Pulmonary artery endothelial cell (primary cell): ENCODE measurements around the gene EPHA3. TPM values are rescaled to one million over a fixed set of nuclear protein-coding genes. Genes with fewer than 3 reads are reported as not detected.

Experiments
- DNase-seq: peaks from one replicate; pipeline ENCODE4 v3.0.0-alpha.2; 2011; ENCODE audit warnings: low read depth, low spot score
- total RNA-seq: library from RNA; depleted of rRNA; stranded (reverse); fragments of >200 nt; gene quantifications from 2 replicates; pipeline ENCODE4 v1.2.3, GENCODE V29; 2014

EPHA3 gene
- total RNA-seq, 1 donor from 2014 or later, result not detected

- DNase-seq, result no peak
These were observed 252.7 kb downstream of the EPHA3 start for GRCh38 chr3:89360156-89360555.

GRCh38 chr3:89362496-89362895 lies 255.1 kb downstream of the EPHA3 start:
- no peak for DNase-seq

DNA sequence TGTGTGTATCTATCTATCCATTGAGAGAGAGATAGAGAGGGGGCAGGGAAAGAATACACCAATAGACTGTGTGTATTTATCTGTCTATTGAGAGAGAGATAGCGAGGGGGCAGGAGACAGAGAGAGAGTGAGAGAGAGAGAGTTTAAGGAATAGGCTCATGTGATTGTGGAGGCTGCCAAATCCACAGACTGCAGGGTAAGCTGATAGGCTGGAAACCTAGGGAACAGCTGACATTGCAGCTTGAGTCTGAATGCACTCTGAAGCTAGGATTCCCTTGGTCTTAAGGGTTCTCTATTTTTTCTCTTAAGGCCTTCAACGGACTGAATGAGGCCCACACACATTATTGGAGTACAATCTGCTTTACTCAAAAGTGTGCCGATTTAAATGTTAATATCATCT lies 255.8 kb downstream of the EPHA3 start:
- no peak for DNase-seq

DNA sequence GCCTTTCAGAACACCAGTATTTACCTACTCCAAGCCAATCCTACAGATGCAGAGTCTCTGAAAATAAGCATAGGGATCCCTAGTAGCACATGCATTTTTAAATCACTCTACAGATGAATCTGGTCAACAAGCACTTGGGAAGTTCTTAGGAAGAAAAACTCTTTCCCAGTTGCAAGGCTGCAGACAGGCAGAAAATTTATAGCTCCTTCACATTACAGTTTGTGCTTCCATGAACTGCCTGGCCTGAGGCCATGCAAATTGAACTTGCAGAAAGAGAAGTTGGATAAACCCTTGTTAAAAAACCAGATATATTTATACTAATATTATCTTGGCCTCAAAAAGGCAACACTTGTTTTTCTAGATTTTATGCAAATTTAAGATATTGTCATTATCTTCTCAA lies 256.9 kb downstream of the EPHA3 start:
- no peak for DNase-seq

DNA sequence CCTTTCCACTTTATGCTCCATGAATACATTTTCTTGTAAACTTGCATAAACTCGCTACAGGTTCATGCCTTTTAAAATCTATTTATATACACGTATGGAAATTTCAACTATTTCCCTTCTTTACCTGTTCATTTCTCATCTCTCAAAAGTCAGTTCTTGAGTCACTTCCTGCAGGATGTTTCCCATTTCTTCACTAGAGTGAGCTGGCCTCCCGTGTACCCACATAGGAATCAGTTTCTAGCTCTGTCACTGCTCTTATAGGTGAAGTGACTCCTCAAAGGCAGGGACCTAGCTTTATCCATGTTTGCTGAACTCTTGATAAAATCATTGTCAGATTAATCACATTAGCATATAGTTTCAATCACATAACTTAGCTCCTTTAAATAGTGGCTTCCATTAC lies 259.7 kb downstream of the EPHA3 start:
- DNase-seq, result no peak

DNA sequence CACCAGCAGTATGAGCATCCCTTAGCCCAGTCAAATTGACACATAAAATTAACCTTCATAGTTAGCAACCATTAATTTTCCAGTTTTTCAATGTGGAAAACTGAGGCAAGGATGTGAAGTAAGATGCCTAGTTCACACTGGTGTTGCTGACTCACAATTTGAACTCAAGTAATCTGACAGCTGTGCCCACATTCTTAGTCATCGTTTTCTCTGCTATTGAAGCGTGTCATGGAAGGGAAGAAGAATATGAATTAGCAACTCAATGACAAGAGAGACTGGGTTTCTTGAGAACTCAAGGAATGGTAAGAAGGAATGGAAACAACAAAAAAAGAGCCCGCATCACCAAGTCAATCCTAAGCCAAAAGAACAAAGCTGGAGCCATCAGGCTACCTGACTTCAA lies 261.4 kb downstream of the EPHA3 start:
- no peak for DNase-seq

GRCh38 chr3:89372456-89372855 lies 265.0 kb downstream of the EPHA3 start:
- no peak for DNase-seq

GRCh38 chr3:89373434-89373833 lies 266.0 kb downstream of the EPHA3 start:
- DNase-seq, result no peak

GRCh38 chr3:89375451-89375850 lies 268.0 kb downstream of the EPHA3 start:
- DNase-seq, result no peak

- no peak for DNase-seq
These were observed 272.6 kb downstream of the EPHA3 start for GRCh38 chr3:89380016-89380415.

GRCh38 chr3:89392991-89393390 lies 285.6 kb downstream of the EPHA3 start:
- DNase-seq, result no peak

GRCh38 chr3:89395456-89395855 lies 288.0 kb downstream of the EPHA3 start:
- no peak for DNase-seq

DNA sequence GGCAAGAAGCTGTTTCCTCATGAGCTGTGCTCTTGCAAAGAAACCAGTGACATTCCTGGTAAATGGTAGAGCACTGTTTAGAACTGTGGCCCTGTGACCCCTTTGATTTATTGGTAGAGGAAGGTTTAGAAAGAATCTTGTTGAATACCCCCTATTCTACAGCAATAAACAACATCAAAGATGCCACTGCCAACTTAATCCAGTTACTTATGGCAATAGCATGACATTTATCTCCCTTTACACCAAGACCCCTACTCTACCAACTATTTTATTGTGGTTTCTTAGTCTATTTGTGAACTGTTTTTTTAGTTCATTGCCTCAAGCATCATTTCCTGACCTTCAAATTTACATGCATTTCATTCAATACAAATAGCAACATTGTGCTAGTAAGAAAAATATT lies 288.6 kb downstream of the EPHA3 start:
- no peak for DNase-seq

- DNase-seq, result no peak
These were observed 294.6 kb downstream of the EPHA3 start for GRCh38 chr3:89402051-89402450.

DNA sequence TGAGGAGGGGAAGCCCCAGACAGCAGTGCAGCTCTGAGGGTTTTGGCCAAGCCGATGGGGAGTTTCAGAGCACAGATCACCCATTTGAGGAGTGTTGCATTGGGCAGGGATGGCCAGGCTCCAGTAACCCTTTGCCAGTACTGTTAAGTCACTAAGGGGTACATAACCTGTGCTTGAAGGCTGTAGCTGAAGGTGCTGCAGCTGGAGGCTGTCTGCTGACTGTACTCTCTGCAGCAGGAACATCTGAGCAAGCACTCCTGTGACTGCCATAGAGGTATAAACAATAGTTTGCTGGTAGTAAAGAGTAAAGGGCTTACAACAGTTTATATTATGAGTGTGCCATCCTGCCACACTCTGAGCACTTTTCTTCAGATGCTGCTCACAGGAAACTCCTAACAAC lies 297.8 kb downstream of the EPHA3 start:
- no peak for DNase-seq

DNA sequence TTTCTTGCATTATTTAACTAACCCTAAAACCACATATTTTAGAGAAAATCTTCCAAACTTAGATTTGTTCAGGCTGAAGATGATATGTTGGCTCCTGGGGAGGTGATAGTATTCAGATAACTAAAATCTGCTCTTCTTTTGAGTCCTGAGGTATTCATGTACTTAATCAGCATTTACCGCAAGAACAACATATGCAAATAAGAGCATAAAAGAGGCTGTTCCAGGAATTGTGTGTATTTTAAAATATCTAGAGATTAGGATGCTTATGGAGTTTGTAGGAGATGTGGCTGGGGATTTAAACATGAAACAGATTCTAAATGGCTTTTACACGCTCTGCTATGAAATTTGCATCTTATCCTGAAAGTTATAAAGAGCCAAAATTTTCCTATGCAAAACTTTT lies 298.2 kb downstream of the EPHA3 start:
- no peak for DNase-seq

GRCh38 chr3:89411201-89411600 lies 303.8 kb downstream of the EPHA3 start:
- no peak for DNase-seq

DNA sequence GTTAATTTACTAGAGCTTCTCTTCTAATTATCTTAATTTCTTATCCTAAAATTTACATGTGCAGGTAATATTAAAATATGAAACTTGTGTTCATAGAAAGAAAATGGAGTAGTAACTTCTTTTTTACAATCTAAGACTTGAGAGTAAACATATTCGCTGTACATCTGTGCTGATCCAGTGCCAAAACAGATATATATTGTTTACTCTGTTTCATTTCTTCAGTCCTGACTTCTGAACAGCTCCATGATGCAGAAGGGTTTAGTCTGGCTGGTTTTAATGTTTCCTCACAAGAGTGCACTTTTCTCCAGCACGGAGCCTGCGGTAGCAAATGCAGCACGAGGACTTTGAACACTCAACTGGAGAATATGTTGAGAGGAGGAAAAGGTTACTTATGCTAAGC lies 306.8 kb downstream of the EPHA3 start:
- DNase-seq, result no peak

DNA sequence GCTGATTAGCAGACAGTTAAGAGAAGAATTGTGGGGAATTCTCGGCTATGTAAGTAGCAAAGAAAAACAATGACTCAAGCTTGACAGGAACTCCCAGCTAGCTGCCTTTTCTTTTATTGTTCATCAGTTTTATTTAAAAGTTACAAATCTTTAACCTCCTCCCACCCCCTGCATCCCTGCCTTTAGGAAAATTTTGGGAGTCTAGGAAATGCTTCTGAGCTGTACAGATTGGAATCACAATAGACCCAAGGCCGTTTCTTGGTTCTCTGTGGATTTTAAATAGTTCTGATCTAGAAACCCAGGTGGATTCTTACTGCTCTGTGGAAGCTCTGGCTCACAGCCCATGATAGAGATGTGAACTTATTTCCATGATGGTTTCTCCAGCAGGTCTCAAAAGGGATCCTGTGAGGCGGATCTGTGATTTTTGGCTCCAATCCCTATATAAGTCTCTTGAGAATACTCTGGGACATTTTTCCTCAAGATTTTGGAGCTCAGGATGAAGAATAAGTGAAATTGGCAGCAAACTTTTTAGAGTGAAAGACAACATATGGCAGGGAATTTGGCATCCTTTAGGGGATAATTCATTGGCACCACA lies 312.3 kb downstream of the EPHA3 start:
- no peak for DNase-seq

GRCh38 chr3:89426060-89426459 lies 318.6 kb downstream of the EPHA3 start:
- no peak for DNase-seq

DNA sequence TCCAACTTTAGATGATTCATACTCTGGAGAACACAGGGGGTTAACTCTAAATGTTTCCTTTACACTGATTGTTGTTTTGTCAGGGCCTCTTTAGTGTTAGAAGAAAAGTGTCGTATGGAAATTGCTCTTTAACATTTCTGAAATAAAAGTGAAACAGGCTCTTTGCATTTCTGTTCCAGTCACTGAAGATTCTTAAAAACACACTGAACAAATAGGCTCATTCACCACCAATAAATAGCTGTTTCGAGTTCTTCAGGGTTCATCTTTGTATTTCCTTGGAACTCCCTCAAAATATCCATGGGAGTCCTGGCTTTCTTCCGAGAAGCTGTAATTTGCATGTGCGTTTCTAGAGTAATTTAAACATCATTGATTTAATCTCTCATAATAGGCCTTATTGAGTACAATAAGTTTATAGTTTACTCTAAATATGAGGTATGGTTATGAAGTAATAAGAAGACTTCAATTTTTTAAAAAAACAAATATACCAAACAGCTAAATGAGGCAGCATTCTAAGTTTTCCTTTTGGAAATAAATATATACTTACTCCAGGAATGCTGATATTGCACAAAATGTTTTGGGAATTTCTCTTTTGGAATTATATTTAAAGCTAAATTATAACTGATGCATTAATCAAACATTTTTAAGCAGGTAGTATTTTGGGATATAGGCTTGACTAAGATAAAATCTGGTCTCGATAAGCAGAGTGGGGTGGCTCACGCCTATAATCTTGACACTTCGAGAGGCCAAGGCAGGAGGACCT lies 327.4 kb downstream of the EPHA3 start:
- no peak for DNase-seq

DNA sequence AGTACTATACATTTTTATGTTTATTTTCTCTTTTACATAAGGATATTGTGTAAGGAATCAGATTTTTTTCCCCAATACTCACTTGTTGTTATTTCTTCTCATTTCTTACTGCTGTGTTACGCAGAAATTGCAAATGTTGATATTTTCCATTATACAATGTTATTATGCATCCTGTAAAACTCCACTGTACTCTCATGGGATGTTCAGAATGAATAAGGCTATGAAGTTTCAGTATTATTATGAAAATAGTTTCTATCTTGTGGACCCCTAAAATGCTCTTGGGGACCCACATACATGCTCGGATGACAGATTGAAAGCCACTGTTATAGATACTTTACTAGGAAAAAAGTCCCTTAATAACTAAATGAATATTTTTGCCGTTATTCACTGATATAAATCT lies 329.4 kb downstream of the EPHA3 start:
- no peak for DNase-seq

DNA sequence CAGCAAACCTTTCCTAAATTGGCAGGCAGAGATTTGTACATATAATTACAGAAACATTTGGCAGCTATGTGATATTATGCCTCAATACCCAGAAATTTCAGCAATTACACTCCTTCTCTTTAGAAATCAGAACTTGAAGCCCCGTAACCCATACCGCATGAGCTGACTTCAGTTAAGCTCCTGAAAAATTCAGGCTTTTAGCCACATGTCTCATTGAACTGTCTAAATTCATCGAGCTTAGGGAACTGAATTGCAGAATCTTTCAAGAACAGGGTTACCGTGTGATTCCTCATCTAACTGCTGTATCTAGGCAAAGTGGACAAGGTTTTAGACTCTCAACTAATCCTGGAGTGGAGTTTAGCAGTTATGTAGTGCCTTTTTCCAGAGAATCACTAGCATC lies 333.0 kb downstream of the EPHA3 start:
- DNase-seq, result no peak
